NK-92 treated with Interleukin-12 subunit alpha and Interleukin-12 subunit beta, amount 100 ng/mL, for 24 hours (cell line): ENCODE results near the gene ATG2B.

Experiments
- DNase-seq: peaks from one replicate; lab custom pipeline; 2025; lab: John Stamatoyannopoulos, UW

Gene ATG2B

GRCh38 chr14:96362965-96363750 is at the start of gene ATG2B, which contains the start of gene GSKIP:
ATG2B (minus strand) TSS chr14:96363341; CDS start chr14:96362976, 365 bp downstream.
GSKIP (plus strand) TSS chr14:96363526; CDS start chr14:96382248, 18,722 bp downstream.
- peak; percentile 94 for DNase-seq

GRCh38 chr14:96410119-96410518 is 47.0 kb upstream of the ATG2B start:
- DNase-seq, result no peak

- no peak for DNase-seq
These were observed 46.6 kb upstream of the ATG2B start for GRCh38 chr14:96409701-96410100.

- DNase-seq, result no peak
These were observed 45.5 kb upstream of the ATG2B start for GRCh38 chr14:96408608-96409007.

GRCh38 chr14:96407935-96408570 is 44.9 kb upstream of the ATG2B start:
- no peak for DNase-seq

- DNase-seq, result no peak
These were observed 42.5 kb upstream of the ATG2B start for GRCh38 chr14:96405677-96406076.

GRCh38 chr14:96403409-96403808 is 40.3 kb upstream of the ATG2B start:
- DNase-seq, result no peak

GRCh38 chr14:96400495-96400894 is 37.4 kb upstream of the ATG2B start:
- no peak for DNase-seq

- DNase-seq, result no peak
These were observed 36.3 kb upstream of the ATG2B start for GRCh38 chr14:96399405-96399804.

- DNase-seq, result no peak
These were observed 35.8 kb upstream of the ATG2B start for GRCh38 chr14:96398921-96399320.

GRCh38 chr14:96398432-96398831 is 35.3 kb upstream of the ATG2B start:
- no peak for DNase-seq

GRCh38 chr14:96394047-96394815 is 31.1 kb upstream of the ATG2B start:
- no peak for DNase-seq

- DNase-seq, result no peak
These were observed 30.0 kb upstream of the ATG2B start for GRCh38 chr14:96393071-96393691.

- peak; percentile 98 for DNase-seq
These were observed 28.4 kb upstream of the ATG2B start for GRCh38 chr14:96391293-96392118.

- DNase-seq, result no peak
These were observed 27.8 kb upstream of the ATG2B start for GRCh38 chr14:96390965-96391292.

- no peak for DNase-seq
These were observed 22.2 kb upstream of the ATG2B start for GRCh38 chr14:96385385-96385784.

GRCh38 chr14:96384740-96385139 is 21.6 kb upstream of the ATG2B start:
- no peak for DNase-seq

GRCh38 chr14:96384053-96384452 is 20.9 kb upstream of the ATG2B start:
- no peak for DNase-seq

GRCh38 chr14:96383445-96383844 is 20.3 kb upstream of the ATG2B start:
- DNase-seq, result no peak

GRCh38 chr14:96380735-96381134 is 17.6 kb upstream of the ATG2B start:
- no peak for DNase-seq

- no peak for DNase-seq
These were observed 13.0 kb upstream of the ATG2B start for GRCh38 chr14:96376093-96376492.

GRCh38 chr14:96373538-96373937 is 10.4 kb upstream of the ATG2B start:
- DNase-seq, result no peak
